Memory B cell (primary cell): ENCODE data around the gene MPHOSPH9.
"Not testable (repeated sequence)": the region's sequence is repeated elsewhere in the genome, so short reads cannot be mapped to it uniquely, and the experiment has no call there.

Source experiments
- ATAC-seq: fragments of 150-1000 bp; cut with Tn5 transposase; 2 replicates; pipeline ENCODE4 v1.10.0; 2021; ENCODE audit warnings: low read depth, mild to moderate bottlenecking, moderate library complexity
- DNase-seq, 2 donors: peaks; one replicate each; pipeline ENCODE4 v3.0.0; 2022; ENCODE audit warnings: low spot score in 2 of 2
- H3K27ac Mint-ChIP-seq: one replicate; pipeline ENCODE4 v1.8.0; 2022; ENCODE audit warnings: mild to moderate bottlenecking, moderate library complexity, mixed read lengths
- H3K27me3 Mint-ChIP-seq: one replicate; pipeline ENCODE4 v1.8.0; 2022; ENCODE audit warnings: mixed read lengths
- H3K36me3 Mint-ChIP-seq: one replicate; pipeline ENCODE4 v1.8.0; 2022; ENCODE audit warnings: mild to moderate bottlenecking, mixed read lengths
- H3K4me1 Mint-ChIP-seq: one replicate; pipeline ENCODE4 v1.8.0; 2022; ENCODE audit warnings: mixed read lengths
- H3K4me3 Mint-ChIP-seq: one replicate; pipeline ENCODE4 v1.8.0; 2022; ENCODE audit warnings: mild to moderate bottlenecking, moderate library complexity, mixed read lengths
- H3K9me3 Mint-ChIP-seq: one replicate; pipeline ENCODE4 v1.8.0; 2022; ENCODE audit warnings: mixed read lengths

MPHOSPH9 gene

GRCh38 chr12:123229051-123229450 lies 3.9 kb downstream of the MPHOSPH9 start:
- Mint-ChIP-seq H3K4me1 (peaks cover 18% of the 10 kb centered on the region), H3K36me3 (peaks cover 2% of the 10 kb centered on the region)

DNA sequence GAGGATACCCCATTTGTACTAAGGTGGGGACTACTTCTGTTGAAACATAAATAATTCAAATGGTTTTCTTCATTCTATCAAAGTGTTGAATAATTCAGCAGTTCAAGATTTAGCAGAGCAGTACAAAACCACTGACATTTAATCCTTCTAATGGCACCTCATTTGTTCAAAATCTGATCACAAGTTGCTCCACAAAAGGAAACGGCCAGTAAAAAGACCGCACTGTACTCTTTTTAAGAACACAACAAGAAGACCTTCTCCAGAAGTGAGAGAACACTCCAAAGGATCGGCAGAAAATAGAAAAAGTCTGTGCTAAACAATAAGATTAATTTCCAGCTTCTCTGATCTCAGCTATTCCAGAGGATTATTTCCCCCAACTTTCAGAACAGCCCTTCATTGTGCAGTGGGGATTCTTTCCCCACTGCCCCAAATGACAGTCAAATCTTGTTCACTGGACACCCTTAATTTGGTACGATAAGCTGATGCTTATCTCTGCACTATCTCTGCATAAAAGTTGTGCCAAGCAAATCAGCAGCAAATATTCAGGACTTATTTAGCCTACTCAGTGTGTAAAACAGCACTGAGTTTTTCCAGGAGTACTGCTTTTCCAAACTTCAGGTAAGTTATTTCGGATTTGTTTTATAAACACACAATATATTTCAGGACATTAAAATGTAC lies 5.2 kb downstream of the MPHOSPH9 start:
- Mint-ChIP-seq H3K4me1 (peaks cover 24% of the 10 kb centered on the region), H3K27me3 (no peaks in the 10 kb centered on the region), H3K27ac (no peak overlapping the region), H3K36me3 (peaks cover 2% of the 10 kb centered on the region), H3K9me3 (no peaks in the 10 kb centered on the region), H3K4me3 (no peak overlapping the region)
- no peak for ATAC-seq
- DNase-seq = no peak

More at GRCh38 chr12:123229051-123229450, 3.9 kb downstream of the MPHOSPH9 start:
- H3K4me3 Mint-ChIP-seq = peak overlapping the region; percentile 27
- DNase-seq = no peak
- no peaks in the 10 kb centered on the region for H3K9me3 Mint-ChIP-seq
- H3K27me3 Mint-ChIP-seq = no peaks in the 10 kb centered on the region
- ATAC-seq = no peak
- H3K27ac Mint-ChIP-seq = peak overlapping the region; percentile 65

- H3K27me3 Mint-ChIP-seq = no peaks in the 10 kb centered on the region
- peaks cover 15% of the 10 kb centered on the region for H3K4me1 Mint-ChIP-seq
- no peak overlapping the region for H3K4me3 Mint-ChIP-seq
- DNase-seq (no peak), ATAC-seq (no peak)
- peaks cover 12% of the 10 kb centered on the region for H3K36me3 Mint-ChIP-seq
- H3K27ac Mint-ChIP-seq = no peak overlapping the region
- no peaks in the 10 kb centered on the region for H3K9me3 Mint-ChIP-seq
Measured at GRCh38 chr12:123225443-123225842, 7.5 kb downstream of the MPHOSPH9 start.

DNA sequence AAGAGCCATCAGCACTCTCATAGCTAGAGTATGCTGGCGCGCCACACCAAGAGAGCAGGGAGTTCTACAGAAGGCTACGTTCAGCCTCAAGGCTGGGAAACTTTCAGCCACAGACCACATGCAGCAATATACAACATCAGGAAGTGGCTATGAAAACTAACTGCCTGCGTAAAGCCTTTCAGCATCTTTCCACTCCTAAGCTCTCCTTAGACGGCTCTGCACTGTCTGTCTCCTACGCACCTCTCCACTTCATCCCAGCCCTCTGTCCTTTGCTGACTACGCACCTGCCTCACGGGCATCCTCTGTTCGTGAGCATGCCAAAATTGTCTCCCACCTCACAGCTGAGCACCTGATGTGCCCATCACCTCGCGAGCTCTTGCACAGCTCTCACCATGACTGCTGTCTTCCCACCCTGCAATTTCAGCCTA lies 9.7 kb downstream of the MPHOSPH9 start:
- ATAC-seq = peak; percentile 65

GRCh38 chr12:123207815-123208214 lies 25.1 kb downstream of the MPHOSPH9 start:
- not testable (repeated sequence) for H3K4me3 Mint-ChIP-seq, ATAC-seq, DNase-seq, H3K27ac Mint-ChIP-seq, H3K9me3 Mint-ChIP-seq, H3K27me3 Mint-ChIP-seq, H3K4me1 Mint-ChIP-seq
- peaks cover 21% of the 10 kb centered on the region for H3K36me3 Mint-ChIP-seq

More for the DNA sequence above, 9.7 kb downstream of the MPHOSPH9 start:
- Mint-ChIP-seq H3K27me3 (no peaks in the 10 kb centered on the region), H3K4me3 (peak overlapping the region; percentile 54), H3K4me1 (peaks cover 9% of the 10 kb centered on the region), H3K36me3 (peaks cover 14% of the 10 kb centered on the region), H3K9me3 (no peaks in the 10 kb centered on the region), H3K27ac (no peak overlapping the region)
- no peak for DNase-seq

DNA sequence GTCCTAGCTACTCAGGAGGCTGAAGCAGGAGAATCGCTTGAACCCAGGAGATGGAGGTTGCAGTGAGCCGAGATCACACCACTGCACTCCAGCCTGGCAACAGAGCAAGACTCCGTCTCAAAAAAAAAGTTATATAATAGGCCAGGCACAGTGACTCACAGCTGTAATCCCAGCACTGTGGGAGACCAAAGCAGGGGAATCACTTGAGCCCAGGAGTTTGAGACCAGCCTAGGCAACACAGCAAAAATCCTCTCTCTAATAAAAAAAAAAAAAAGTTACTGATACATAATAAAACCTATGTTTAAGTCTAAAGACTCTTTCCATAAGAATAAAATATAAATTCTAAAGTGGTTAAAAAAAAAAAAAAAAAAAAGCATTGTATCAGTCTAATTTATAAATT lies 26.1 kb downstream of the MPHOSPH9 start:
- not testable (repeated sequence) for H3K4me1 Mint-ChIP-seq, H3K9me3 Mint-ChIP-seq, H3K27me3 Mint-ChIP-seq, DNase-seq, ATAC-seq, H3K4me3 Mint-ChIP-seq
- Mint-ChIP-seq H3K27ac (peak overlapping the region; percentile 9), H3K36me3 (peaks cover 20% of the 10 kb centered on the region)

- peaks cover 3% of the 10 kb centered on the region for H3K4me1 Mint-ChIP-seq
Measured at GRCh38 chr12:123200414-123200813, 32.5 kb downstream of the MPHOSPH9 start.

GRCh38 chr12:123199936-123200335 lies 33.0 kb downstream of the MPHOSPH9 start:
- H3K27ac Mint-ChIP-seq = peak overlapping the region; percentile 76
- ATAC-seq = no peak
- no peak for DNase-seq
- H3K36me3 Mint-ChIP-seq = peaks cover 13% of the 10 kb centered on the region
- peaks cover 3% of the 10 kb centered on the region for H3K4me1 Mint-ChIP-seq
- H3K9me3 Mint-ChIP-seq = no peaks in the 10 kb centered on the region
- H3K4me3 Mint-ChIP-seq = no peak overlapping the region
- no peaks in the 10 kb centered on the region for H3K27me3 Mint-ChIP-seq

More at GRCh38 chr12:123200414-123200813, 32.5 kb downstream of the MPHOSPH9 start:
- H3K4me3 Mint-ChIP-seq = no peak overlapping the region
- no peak for ATAC-seq
- H3K27me3 Mint-ChIP-seq = no peaks in the 10 kb centered on the region
- H3K9me3 Mint-ChIP-seq = no peaks in the 10 kb centered on the region
- peaks cover 14% of the 10 kb centered on the region for H3K36me3 Mint-ChIP-seq
- DNase-seq = no peak
- peak overlapping the region; percentile 76 for H3K27ac Mint-ChIP-seq

DNA sequence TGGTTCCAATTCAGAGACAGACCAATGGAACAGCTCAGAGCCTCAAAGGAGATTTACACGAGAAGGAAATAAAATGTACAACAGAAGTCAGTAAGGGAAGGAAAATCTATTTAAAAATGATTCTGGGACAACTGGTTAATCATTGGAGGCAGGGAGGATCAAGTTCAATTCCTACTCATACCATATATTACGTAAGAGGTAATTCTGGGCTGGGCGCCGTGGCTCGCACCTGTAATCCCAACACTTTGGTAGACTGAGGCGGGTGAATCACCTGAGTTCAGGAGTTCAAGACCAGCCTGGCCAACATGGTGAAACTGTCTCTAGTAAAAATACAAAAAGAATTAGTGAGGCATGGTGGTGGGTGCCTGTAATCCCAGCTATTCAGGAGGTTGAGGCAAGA lies 45.3 kb downstream of the MPHOSPH9 start:
- H3K27me3 Mint-ChIP-seq = no peaks in the 10 kb centered on the region
- H3K9me3 Mint-ChIP-seq = no peaks in the 10 kb centered on the region
- ATAC-seq (no peak), DNase-seq (no peak)
- H3K27ac Mint-ChIP-seq = no peak overlapping the region
- no peak overlapping the region for H3K4me3 Mint-ChIP-seq
- H3K4me1 Mint-ChIP-seq = no peaks in the 10 kb centered on the region
- H3K36me3 Mint-ChIP-seq = peaks cover 21% of the 10 kb centered on the region

GRCh38 chr12:123180171-123180570 lies 52.8 kb downstream of the MPHOSPH9 start:
- H3K36me3 Mint-ChIP-seq = peaks cover 10% of the 10 kb centered on the region

GRCh38 chr12:123171967-123172366 lies 61.0 kb downstream of the MPHOSPH9 start:
- Mint-ChIP-seq H3K4me3 (no peak overlapping the region), H3K27ac (no peak overlapping the region), H3K27me3 (no peaks in the 10 kb centered on the region), H3K36me3 (peaks cover 12% of the 10 kb centered on the region), H3K4me1 (peaks cover 4% of the 10 kb centered on the region), H3K9me3 (no peaks in the 10 kb centered on the region)
- no peak for DNase-seq
- ATAC-seq = no peak

More at GRCh38 chr12:123180171-123180570, 52.8 kb downstream of the MPHOSPH9 start:
- Mint-ChIP-seq H3K9me3 (no peaks in the 10 kb centered on the region), H3K27me3 (no peaks in the 10 kb centered on the region), H3K4me3 (no peak overlapping the region), H3K27ac (no peak overlapping the region), H3K4me1 (no peaks in the 10 kb centered on the region)
- ATAC-seq = no peak
- no peak for DNase-seq

- Mint-ChIP-seq H3K27me3 (no peaks in the 10 kb centered on the region), H3K36me3 (peaks cover 14% of the 10 kb centered on the region), H3K4me3 (no peak overlapping the region), H3K4me1 (peaks cover 12% of the 10 kb centered on the region), H3K27ac (no peak overlapping the region), H3K9me3 (no peaks in the 10 kb centered on the region)
- DNase-seq (no peak), ATAC-seq (no peak)
Measured at GRCh38 chr12:123167329-123167728, 65.6 kb downstream of the MPHOSPH9 start.

DNA sequence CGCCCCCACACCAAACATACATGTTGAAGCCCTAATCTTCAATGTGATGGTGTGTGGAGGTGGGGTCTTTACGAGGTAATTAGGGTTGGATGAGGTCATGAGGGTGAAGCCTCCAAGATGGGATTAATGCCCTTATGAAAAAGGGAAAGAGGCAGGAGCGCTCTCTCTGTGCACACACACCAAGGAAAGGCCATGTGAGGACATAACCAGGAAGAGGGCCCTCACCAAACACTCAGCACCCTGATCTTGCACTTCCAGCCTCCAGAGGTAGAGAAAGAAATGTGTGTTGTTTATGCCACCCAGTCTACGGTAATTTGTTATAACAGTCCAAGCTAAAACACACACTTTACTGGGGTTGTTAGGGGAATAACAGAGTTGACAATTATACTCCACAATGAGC lies 67.4 kb downstream of the MPHOSPH9 start:
- no peak overlapping the region for H3K27ac Mint-ChIP-seq
- H3K4me3 Mint-ChIP-seq = no peak overlapping the region
- DNase-seq (no peak), ATAC-seq (no peak)
- H3K27me3 Mint-ChIP-seq = no peaks in the 10 kb centered on the region
- H3K4me1 Mint-ChIP-seq = peaks cover 12% of the 10 kb centered on the region
- H3K36me3 Mint-ChIP-seq = peaks cover 14% of the 10 kb centered on the region
- H3K9me3 Mint-ChIP-seq = no peaks in the 10 kb centered on the region

DNA sequence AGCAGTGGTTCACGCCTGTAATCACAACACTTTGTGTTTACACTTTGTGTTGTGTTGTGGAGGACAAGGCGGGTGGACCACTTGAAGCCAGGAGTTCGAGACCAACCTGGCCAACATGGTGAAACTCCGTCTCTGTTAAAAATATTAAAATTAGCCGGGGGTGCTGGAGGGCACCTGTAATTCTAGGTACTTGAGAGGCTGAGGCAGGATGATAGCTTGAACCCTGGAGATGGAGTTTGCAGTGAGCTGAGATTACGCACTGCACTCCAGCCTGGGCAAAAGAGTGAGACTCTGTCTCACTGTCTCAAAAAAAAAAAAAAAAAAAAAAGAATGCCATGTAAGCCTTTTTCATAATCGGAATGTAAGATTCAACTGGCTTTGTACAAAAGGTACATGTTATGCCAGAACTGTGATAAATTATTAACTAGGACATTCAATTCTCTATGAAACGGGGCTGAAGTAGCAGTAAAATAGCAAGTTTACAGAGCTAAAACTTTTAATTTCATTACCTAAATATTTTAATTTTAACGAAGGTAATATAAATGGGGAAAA lies 68.2 kb downstream of the MPHOSPH9 start:
- H3K27me3 Mint-ChIP-seq = no peaks in the 10 kb centered on the region
- peaks cover 12% of the 10 kb centered on the region for H3K4me1 Mint-ChIP-seq
- H3K9me3 Mint-ChIP-seq = no peaks in the 10 kb centered on the region
- ATAC-seq = no peak
- H3K27ac Mint-ChIP-seq = peak overlapping the region; percentile 24
- peaks cover 16% of the 10 kb centered on the region for H3K36me3 Mint-ChIP-seq
- DNase-seq = no peak
- no peak overlapping the region for H3K4me3 Mint-ChIP-seq

DNA sequence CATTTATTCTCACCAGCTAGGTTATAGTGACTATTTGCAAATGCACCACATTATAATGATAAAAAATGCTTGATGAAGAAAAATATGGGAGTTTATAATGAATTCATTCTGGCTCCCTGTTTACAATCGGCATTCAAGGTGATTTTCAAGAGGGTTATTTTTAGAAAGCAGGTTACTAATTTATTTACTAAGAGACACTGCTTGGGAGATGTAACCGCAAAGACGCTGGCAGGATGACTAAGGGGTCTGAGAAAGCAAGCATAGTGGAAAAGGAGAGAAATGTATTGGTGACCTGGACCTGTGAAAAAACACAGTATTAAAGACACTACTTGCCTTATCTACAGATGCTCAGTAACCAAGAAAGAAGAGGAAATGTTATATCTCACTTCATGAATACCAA lies 68.7 kb downstream of the MPHOSPH9 start:
- H3K27me3 Mint-ChIP-seq = no peaks in the 10 kb centered on the region
- H3K9me3 Mint-ChIP-seq = no peaks in the 10 kb centered on the region
- ATAC-seq (no peak), DNase-seq (no peak)
- no peak overlapping the region for H3K4me3 Mint-ChIP-seq
- peaks cover 12% of the 10 kb centered on the region for H3K4me1 Mint-ChIP-seq
- peak overlapping the region; percentile 24 for H3K27ac Mint-ChIP-seq
- H3K36me3 Mint-ChIP-seq = peaks cover 16% of the 10 kb centered on the region
